Gastroesophageal sphincter (tissue), 4 donors: ENCODE results near the gene CSHL1. TPM values are rescaled to one million over a fixed set of nuclear protein-coding genes. Genes with fewer than 3 reads are reported as not detected.

ENCODE experiments used
- ATAC-seq: fragments of 150-250 bp; one replicate; pipeline ENCODE4 v1.9.1; 2016; ENCODE audit warnings: mild to moderate bottlenecking, moderate library complexity
- H3K27ac ChIP-seq, 4 donors: fragments of 200-600 bp; sonication (generic) in 3 of 4; 1 replicate in 3 of 4; 2 replicates in 1 of 4; pipeline ENCODE4 v1.5.1; 2016 to 2019
- H3K27me3 ChIP-seq: fragments of 200-600 bp; sonication (generic); one replicate; pipeline ENCODE4 v1.5.1; 2019
- H3K36me3 ChIP-seq, 2 donors: fragments of 200-600 bp; sonication (generic); one replicate each; pipeline ENCODE4 v1.5.1; 2019; ENCODE audit warnings: control low read depth in 1 of 2
- H3K4me1 ChIP-seq, 3 donors: fragments of 200-600 bp; sonication (generic); 1 replicate in 2 of 3; 2 replicates in 1 of 3; pipeline ENCODE4 v1.5.1; 2016 to 2019; ENCODE audit warnings: control low read depth in 2 of 3
- H3K4me3 ChIP-seq, 2 donors: fragments of 200-600 bp; sonication (generic); one replicate each; pipeline ENCODE4 v1.5.1; 2019; ENCODE audit warnings: mild to moderate bottlenecking in 1 of 2, moderate library complexity in 1 of 2
- H3K9me3 ChIP-seq, 3 donors: fragments of 200-600 bp; sonication (generic); one replicate each; pipeline ENCODE4 v1.5.1; 2017 to 2019; ENCODE audit warnings: control low read depth in 2 of 3
- EP300 ChIP-seq: sonication (generic); formaldehyde crosslinking; IDR thresholded peaks from one replicate; pipeline ENCODE4 v1.6.1; 2017; ENCODE audit warnings: antibody characterized with exemption, mild to moderate bottlenecking
- POLR2A ChIP-seq, 2 donors: fragments of 450-650 bp; IDR thresholded peaks; one replicate each; pipeline ENCODE4 v1.6.1; 2017; ENCODE audit warnings: antibody characterized with exemption in 2 of 2, mild to moderate bottlenecking in 2 of 2, moderate library complexity in 1 of 2
- POLR2AphosphoS5 ChIP-seq: sonication (generic); formaldehyde crosslinking; IDR thresholded peaks from one replicate; pipeline ENCODE4 v1.6.1; 2017; ENCODE audit warnings: antibody characterized with exemption
- WGBS, 2 donors: methylation state at CpG; one replicate each; pipeline ENCODE4 v1.1.5; 2018; ENCODE audit warnings: low coverage in 1 of 2; 5-methylcytosine and 5-hydroxymethylcytosine counted together
- total RNA-seq, 4 donors: library from RNA; depleted of rRNA; stranded (reverse); fragments of >200 nt; gene quantifications; one replicate each; pipeline ENCODE4 v1.1.0, GENCODE V29; 2016
- TF ChIP-seq, protein P1 (sequence below), 4 experiments: fragments of 200-600 bp in 2 of 4; fragments of 450-650 bp in 2 of 4; sonication (generic) in 1 of 4; IDR thresholded peaks; one replicate each; pipeline ENCODE4 v1.5.1; 2017 to 2019; ENCODE audit warnings: antibody characterized with exemption in 4 of 4, mild to moderate bottlenecking in 2 of 4, moderate library complexity in 2 of 4

Gene CSHL1
- total RNA-seq, 4 donors from 2014 or later = not detected

DNA sequence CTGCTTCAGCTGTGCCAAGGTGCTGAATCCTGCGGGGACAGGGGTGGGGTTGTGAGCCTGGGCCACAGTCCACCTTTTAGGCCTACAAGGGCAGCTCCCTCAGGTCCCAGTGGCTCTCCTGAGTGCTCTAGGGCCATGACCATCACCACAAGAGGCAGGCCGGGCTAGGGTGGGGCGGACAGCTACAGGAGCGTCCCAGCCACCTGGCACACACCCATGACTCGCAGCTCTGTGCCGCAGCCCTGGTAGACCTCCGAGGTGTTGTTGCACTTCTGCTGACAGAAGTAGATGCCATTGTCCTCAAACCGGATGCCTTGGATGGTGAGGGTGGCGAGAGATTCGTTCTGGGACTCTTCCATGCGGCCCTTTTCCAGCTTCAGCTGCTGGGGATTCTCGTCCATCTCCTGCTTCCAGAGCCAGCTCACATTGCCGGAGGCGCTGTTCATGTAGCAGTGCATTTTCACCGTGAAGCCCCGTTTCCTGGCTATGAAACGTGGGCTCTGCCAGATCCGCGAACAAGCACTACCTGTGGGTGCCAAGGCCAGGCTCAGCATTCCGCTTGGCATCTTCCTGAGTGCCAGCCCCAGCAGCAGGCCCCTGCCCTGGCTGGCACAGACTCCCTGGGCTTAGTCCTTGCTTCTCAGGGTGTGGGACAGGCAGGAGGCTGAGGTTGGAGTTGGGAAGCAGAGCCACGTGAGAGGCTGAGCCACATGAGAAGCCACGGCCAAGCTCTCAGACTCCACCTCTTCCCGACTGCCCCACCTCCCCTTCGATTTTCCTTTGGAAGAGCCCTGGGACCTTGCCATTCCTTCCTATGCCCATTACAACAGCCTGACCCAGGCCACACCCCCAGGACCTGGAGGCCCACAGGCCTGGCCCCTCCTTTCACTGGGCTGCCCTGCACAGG lies 19.1 kb upstream of the CSHL1 start:
- no peaks in the 10 kb centered on the region for H3K36me3 ChIP-seq
- H3K4me3 ChIP-seq = no peak overlapping the region
- TF ChIP-seq POLR2A (IDR thresholded peaks at IDR 0.05) = no peak
- no peak for TF ChIP-seq EP300
- no peak for TF ChIP-seq POLR2AphosphoS5
- TF ChIP-seq, protein P1, sequence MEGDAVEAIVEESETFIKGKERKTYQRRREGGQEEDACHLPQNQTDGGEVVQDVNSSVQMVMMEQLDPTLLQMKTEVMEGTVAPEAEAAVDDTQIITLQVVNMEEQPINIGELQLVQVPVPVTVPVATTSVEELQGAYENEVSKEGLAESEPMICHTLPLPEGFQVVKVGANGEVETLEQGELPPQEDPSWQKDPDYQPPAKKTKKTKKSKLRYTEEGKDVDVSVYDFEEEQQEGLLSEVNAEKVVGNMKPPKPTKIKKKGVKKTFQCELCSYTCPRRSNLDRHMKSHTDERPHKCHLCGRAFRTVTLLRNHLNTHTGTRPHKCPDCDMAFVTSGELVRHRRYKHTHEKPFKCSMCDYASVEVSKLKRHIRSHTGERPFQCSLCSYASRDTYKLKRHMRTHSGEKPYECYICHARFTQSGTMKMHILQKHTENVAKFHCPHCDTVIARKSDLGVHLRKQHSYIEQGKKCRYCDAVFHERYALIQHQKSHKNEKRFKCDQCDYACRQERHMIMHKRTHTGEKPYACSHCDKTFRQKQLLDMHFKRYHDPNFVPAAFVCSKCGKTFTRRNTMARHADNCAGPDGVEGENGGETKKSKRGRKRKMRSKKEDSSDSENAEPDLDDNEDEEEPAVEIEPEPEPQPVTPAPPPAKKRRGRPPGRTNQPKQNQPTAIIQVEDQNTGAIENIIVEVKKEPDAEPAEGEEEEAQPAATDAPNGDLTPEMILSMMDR (IDR thresholded peaks at IDR 0.05) = no peak
- peak; percentile 67 for ATAC-seq
- 84 to 100% methylated on average over 1 to 6 of the region's 24 CpGs for WGBS, 2 donors
- peaks cover 0 to 17% (median 4%) of the 10 kb centered on the region in 3 donors for H3K4me1 ChIP-seq
- H3K27ac ChIP-seq = peak overlapping the region in 3 of 4 donors; percentile 54 to 72 (median 54)
- peaks cover 10% of the 10 kb centered on the region for H3K27me3 ChIP-seq
- H3K9me3 ChIP-seq = no peaks in the 10 kb centered on the region

DNA sequence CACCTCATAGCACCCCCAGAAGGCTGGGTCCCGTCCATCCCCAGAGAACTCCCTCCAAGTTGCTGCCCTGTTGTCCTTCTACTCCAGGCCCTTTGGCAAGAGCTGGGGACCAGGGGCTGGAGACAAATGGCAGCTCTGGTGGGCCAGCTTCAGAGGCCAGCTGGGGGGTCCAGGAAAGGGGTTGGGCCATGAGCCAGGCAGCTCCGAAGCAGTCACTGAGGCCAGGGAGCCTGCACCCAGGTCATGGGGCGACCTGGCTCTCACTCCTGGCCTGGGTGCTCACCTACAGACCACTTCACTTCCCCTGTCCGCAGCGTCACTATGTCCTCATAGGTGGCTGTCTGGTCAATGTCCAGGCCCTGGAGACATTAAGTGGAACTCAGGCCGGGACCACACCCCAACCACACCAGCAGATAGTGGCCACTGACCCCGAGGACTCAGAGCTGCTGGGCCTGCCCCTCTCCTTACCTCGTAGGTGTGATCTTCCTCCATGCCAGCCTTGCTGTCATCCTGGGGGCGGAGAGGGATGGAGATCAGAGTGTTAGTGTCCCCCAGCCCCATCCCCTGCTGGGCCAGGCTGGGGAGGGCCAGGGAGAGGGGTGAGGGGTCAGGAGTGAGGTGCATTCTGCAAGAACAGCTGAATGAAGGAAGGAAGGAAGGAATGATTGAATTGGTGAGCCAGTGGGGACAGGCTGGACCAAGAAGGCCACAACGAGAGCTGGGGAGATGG lies 18.1 kb upstream of the CSHL1 start:
- H3K36me3 ChIP-seq = no peaks in the 10 kb centered on the region
- TF ChIP-seq EP300 (no peak), POLR2AphosphoS5 (no peak), POLR2A (IDR thresholded peaks at IDR 0.05) (no peak)
- TF ChIP-seq, protein P1 (IDR thresholded peaks at IDR 0.05) = no peak
- H3K4me1 ChIP-seq = peaks cover 0 to 17% (median 4%) of the 10 kb centered on the region in 3 donors
- 80 to 100% methylated on average over 1 of the region's 10 CpGs for WGBS, 2 donors
- no peak overlapping the region for H3K4me3 ChIP-seq
- no peaks in the 10 kb centered on the region for H3K9me3 ChIP-seq
- peaks cover 4% of the 10 kb centered on the region for H3K27me3 ChIP-seq
- ATAC-seq = no peak
- H3K27ac ChIP-seq = no peak overlapping the region

DNA sequence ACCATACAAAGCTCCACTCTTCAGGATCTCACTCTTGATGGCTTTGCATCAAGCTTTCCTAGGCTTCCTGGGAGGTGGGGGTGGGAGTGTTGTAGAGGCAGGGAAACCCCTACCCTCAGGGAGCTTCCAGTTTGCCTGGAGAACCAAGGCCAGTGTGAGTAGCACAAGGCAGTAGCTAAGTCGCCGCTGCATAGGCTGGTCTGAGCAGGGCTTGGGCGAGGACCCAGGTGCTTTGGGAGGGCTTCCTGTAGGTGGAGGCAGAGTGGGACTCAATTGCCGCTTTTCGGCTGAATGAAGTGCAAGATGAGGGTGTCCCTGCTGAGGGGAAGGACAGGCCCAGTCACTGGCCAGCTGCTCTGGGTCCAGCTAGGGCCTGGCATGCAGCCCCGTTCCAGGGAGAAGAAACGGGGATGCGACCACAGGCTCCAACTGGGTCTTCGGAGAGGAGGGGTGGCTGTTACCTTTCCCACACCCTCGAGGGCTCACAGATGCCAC lies 17.2 kb upstream of the CSHL1 start:
- H3K4me3 ChIP-seq = no peak overlapping the region
- H3K4me1 ChIP-seq = peaks cover 0 to 17% (median 4%) of the 10 kb centered on the region in 3 donors
- no peaks in the 10 kb centered on the region for H3K27me3 ChIP-seq
- H3K27ac ChIP-seq = no peak overlapping the region
- TF ChIP-seq, protein P1 (IDR thresholded peaks at IDR 0.05) = no peak
- no peak for TF ChIP-seq EP300
- TF ChIP-seq POLR2A (IDR thresholded peaks at IDR 0.05) = no peak
- TF ChIP-seq POLR2AphosphoS5 = no peak
- H3K36me3 ChIP-seq = no peaks in the 10 kb centered on the region
- H3K9me3 ChIP-seq = no peaks in the 10 kb centered on the region
- no peak for ATAC-seq
- WGBS, 2 donors = 100% methylated on average over 1 of the region's 10 CpGs; no CpG with 5 or more reads in 1 of the 2 donors

DNA sequence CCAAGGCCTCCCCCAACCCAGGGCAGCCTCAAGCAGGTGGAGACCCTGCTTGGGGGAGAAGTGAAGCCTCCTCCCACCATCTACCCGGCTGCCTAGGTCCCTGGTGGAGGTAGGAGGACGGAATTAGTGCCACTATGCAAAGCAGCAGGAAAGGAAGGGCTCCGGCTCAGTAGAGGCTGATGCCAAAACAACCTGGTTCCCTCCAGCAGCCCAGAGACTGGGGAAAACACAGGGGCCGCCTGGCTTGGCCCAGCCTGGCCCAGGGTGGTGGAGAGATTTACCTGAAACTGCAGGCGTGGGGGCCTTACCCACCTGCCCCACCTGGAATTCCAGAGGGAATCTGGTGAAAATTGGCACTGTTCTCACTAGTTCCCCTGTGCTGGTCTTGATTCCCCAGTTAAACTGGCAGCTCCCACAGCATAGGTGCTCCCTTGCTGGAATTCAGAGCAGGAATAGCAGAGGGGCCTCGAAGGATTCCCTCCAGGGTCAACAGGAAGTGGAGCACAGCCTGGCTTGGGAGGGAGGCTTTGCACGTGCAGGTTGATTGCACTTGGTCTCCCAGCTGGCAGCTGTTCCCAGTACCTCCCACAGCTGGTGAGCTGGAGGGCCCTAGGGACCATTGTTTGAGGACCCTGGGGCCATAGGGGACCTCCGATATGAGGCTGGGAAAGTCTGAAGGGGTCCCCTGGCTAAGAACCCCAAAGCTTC lies 16.6 kb upstream of the CSHL1 start:
- no peaks in the 10 kb centered on the region for H3K9me3 ChIP-seq
- no peaks in the 10 kb centered on the region for H3K36me3 ChIP-seq
- H3K4me3 ChIP-seq = no peak overlapping the region
- TF ChIP-seq, protein P1 (IDR thresholded peaks at IDR 0.05) = no peak
- TF ChIP-seq POLR2A (IDR thresholded peaks at IDR 0.05) = no peak
- TF ChIP-seq EP300 = no peak
- TF ChIP-seq POLR2AphosphoS5 = no peak
- no peaks in the 10 kb centered on the region for H3K27me3 ChIP-seq
- H3K4me1 ChIP-seq = peaks cover 0 to 17% (median 4%) of the 10 kb centered on the region in 3 donors
- ATAC-seq = no peak
- WGBS, 2 donors = 52% methylated on average over 4 of the region's 8 CpGs; no CpG with 5 or more reads in 1 of the 2 donors
- no peak overlapping the region for H3K27ac ChIP-seq
